GM20431 (cell line): ENCODE measurements around the gene CFDP1.

Source experiments
- in situ Hi-C: fragments of 300-500 bp; cut with MseI, MboI; formaldehyde crosslinking; loops from one replicate; pipeline ENCODE4 v1.15.0; 2020; ENCODE audit warnings: low sequenced_read_pairs; ENCODE audit not compliant: unreplicated experiment

The CFDP1 gene

GRCh38 chr16:75258807-75259141 is 174.5 kb downstream of the CFDP1 start:
- in situ Hi-C loops: no loop called here

GRCh38 chr16:75257886-75258806 is 175.2 kb downstream of the CFDP1 start:
- in situ Hi-C loops: no loop called here

GRCh38 chr16:75256696-75257343 is 176.5 kb downstream of the CFDP1 start:
- in situ Hi-C loops: no loop called here

GRCh38 chr16:75256059-75256571 is 177.2 kb downstream of the CFDP1 start:
- in situ Hi-C loops: no loop called here

GRCh38 chr16:75254359-75254837 is 178.9 kb downstream of the CFDP1 start:
- in situ Hi-C loops: no loop called here

GRCh38 chr16:75252946-75253911 is 180.1 kb downstream of the CFDP1 start:
- in situ Hi-C loops: no loop called here

GRCh38 chr16:75252049-75252864 is 181.0 kb downstream of the CFDP1 start:
- in situ Hi-C loops: no loop called here

GRCh38 chr16:75251280-75252048 is 181.8 kb downstream of the CFDP1 start, which contains the start of gene BCAR1:
TSS of gene BCAR1 (minus strand) at chr16:75251624. CDS start at chr16:75251482, 142 bp downstream.
- in situ Hi-C loops: no loop called here

- in situ Hi-C loops: no loop called here
These were observed 182.5 kb downstream of the CFDP1 start for GRCh38 chr16:75250809-75251279.

- in situ Hi-C loops: no loop called here
These were observed 183.1 kb downstream of the CFDP1 start for GRCh38 chr16:75250089-75250808.

- in situ Hi-C loops: loop anchor here (10.0 kb wide), 1 partner anchor 135 kb away; no protein-coding TSS in a partner anchor
These were observed 183.9 kb downstream of the CFDP1 start for GRCh38 chr16:75249441-75249840.

- in situ Hi-C loops: loop anchor here (10.0 kb wide), 1 partner anchor 136 kb away; no protein-coding TSS in a partner anchor
These were observed 184.5 kb downstream of the CFDP1 start for GRCh38 chr16:75248536-75249380.

- in situ Hi-C loops: loop anchor here (10.0 kb wide), 1 partner anchor 137 kb away; no protein-coding TSS in a partner anchor
These were observed 185.2 kb downstream of the CFDP1 start for GRCh38 chr16:75248142-75248535.

GRCh38 chr16:75247249-75247648 is 186.1 kb downstream of the CFDP1 start:
- in situ Hi-C loops: loop anchor here (10.0 kb wide), 1 partner anchor 138 kb away; no protein-coding TSS in a partner anchor

- in situ Hi-C loops: loop anchor here (10.0 kb wide), 1 partner anchor 138 kb away; no protein-coding TSS in a partner anchor
These were observed 186.6 kb downstream of the CFDP1 start for GRCh38 chr16:75246504-75247205.
